ENCODE data around the gene BSN.

- TF ChIP-seq POLR2AphosphoS5 (IDR thresholded peaks at IDR 0.05; ENCODE audit: low read depth, low read length) (no peak), SIN3A (IDR thresholded peaks at IDR 0.05; ENCODE audit: borderline replicate concordance, insufficient read depth, low read length) (no peak)
Observed at GRCh38 chr3:49711489-49711888, 157.2 kb downstream of the BSN start.
